ENCODE measurements around the gene CNIH2.
A peak's percentile ranks its signal among the peaks of the same experiment; 100 is the strongest.
"Not testable (repeated sequence)": the region's sequence is repeated elsewhere in the genome, so short reads cannot be mapped to it uniquely, and the experiment has no call there.

CNIH2 gene

DNA sequence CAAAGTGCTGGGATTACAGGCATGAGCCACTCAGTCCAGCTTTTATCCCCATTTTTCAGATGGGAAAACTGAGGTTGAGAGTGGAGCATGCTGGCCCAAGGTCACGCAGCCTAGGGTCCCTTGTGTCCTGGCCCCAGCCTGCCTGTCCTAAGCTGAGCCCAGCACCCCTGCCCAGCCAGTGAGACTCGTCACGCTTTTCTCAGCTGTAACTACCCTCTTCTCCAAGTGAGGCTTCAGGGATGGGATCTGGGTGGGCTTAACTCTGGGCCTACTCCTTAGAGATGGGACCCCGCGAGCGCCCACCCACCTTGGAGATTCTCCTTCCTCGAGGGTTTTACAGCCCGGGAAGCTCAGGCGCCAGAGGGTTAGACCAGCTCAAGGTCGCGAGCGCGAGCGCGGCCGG lies 13.3 kb downstream of the CNIH2 start:
- DNase-seq (ENCODE audit: low read depth), result no peak

DNA sequence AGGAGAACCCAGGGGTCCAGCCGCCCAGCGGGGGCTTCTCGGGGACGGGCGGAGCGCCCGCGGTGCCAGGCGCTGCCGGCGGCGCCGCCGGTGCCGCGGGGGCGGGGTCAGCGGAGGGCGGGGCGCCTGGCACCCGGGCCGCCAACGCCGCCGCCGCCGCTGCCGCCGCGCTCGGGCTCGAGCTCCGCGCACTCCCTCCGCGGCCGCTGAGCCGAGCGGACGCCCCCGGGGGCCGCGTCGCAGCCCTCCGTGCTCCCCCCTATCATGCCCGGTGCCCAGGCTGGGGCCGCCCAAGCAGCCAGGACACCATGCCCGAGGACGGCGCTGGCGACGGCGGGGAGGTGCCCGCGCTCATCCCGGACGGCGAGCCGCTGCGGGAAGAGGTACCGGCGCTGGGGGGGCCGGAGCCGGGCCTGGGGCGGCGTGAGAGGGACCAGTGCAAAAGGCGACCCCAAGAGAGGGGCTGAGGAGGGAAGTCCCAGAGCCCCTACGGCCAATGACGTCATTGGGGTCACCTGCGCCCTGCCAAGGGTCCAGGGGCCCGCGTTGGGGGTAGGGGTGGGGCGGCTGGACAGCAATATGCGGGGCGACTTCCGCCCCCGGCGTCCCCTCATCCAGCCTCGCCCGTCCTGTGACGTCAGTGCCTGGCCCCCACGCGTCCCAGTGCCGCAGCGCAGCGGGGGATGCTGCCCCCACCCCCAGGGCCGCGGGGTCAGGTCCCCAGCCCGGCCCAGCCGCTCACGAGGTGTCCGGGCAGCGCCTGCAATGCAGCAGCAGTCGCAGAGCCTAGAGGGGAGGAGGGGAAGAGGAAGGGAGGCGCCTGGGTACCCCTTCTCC lies 13.9 kb downstream of the CNIH2 start, which contains the start of gene TMEM151A:
Gene TMEM151A, plus strand, starts transcription at position 189 of the 837 bp plus-strand sequence. Its CDS starts 120 bp downstream, at position 309.
- DNase-seq (ENCODE audit: low read depth), result no peak

DNA sequence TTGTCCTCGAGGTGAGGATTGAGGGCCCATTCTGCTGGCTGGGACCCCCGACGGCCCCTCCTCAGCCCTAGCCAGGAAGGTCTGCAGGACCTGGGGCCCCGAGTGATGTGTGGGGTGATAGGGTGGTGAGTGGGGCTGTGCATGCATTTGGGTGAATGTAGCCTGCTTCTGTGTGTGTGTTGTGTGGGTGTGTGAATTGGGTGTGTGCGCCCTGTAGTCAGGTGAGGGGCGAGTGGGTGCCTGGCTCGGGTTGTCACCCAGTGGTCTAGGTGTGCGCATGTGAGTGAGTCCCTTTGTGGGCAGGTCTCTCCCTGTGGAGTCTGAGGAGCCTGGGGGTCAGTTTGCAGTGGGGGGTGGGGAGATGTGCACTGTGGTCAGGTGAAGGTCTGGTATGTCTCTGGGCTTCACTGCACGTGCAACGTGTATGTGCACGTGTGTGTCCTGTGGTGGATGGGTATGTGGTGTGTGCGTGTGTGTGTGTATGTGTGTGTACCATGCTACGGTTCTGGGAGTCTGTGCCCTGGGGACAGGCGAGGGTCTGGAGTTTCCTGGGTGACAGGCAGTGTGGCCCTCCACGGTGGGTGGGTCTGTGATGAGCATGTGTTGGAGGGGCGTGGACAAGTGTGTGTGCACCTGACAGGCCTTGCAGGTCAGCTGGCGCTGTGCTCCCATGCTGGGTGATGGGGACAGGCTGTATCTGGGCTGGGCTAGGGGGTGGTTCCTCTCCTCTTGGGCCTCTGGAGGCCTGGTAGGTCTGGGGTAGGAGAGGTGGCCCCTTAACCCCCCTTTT lies 14.8 kb downstream of the CNIH2 start:
- no peak for DNase-seq (ENCODE audit: low read depth)

DNA sequence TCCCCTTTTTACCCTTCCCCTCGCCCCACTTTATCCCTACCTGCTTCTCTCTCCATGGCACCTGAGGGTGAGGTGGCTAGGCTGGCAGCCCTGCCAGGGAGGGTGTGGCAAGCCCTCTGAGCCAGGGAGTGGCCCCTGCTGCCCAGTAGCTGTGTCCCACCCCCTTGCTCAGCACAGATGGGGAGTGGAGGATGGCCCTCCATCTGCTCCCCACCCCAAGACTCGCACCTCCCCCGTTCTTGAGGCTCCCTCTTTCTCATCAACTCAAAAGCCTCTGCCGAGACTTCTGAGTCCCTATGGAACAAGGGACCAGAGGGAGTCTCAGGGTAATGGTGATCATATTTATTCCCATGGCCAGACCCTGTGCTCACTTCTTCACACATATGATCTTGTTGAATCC lies 15.4 kb downstream of the CNIH2 start:
- no peak for DNase-seq (ENCODE audit: low read depth)

DNA sequence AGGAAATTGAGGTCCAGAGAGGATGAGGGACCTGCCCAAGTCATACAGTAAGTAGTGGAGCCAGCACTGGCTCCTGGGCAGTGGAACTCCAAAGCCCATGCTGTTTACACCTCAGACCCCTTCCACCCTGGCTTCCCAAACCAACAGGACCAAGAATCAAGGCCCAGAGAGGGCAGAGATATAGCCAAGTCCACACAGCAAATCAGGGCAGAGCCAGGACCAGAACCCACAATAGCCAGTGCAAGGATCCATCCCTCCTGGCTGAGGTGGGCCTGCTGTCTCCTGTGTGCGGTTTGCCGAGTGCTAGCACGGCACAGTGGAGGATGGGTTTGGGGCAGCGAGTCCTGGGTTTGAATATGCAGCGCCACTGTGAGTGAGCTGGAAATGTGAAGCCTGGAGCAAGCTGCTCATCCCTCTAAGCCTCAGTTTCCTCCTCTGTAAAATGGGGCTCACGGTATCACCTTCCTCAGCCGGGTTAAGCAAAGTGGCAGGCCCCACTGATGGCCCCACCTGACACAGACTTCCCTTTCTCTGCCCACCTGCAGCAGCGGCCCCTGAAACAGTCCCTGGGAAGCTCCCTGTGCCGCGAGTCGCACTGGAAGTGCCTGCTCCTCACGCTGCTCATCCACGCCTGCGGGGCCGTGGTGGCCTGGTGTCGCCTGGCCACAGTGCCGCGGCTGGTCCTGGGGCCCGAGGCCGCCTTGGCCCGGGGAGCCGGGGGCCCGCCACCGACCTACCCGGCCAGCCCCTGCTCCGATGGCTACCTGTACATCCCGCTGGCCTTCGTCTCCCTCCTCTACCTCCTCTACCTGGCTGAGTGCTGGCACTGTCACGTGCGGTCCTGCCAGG lies 16.0 kb downstream of the CNIH2 start:
- DNase-seq (ENCODE audit: low read depth), result no peak

DNA sequence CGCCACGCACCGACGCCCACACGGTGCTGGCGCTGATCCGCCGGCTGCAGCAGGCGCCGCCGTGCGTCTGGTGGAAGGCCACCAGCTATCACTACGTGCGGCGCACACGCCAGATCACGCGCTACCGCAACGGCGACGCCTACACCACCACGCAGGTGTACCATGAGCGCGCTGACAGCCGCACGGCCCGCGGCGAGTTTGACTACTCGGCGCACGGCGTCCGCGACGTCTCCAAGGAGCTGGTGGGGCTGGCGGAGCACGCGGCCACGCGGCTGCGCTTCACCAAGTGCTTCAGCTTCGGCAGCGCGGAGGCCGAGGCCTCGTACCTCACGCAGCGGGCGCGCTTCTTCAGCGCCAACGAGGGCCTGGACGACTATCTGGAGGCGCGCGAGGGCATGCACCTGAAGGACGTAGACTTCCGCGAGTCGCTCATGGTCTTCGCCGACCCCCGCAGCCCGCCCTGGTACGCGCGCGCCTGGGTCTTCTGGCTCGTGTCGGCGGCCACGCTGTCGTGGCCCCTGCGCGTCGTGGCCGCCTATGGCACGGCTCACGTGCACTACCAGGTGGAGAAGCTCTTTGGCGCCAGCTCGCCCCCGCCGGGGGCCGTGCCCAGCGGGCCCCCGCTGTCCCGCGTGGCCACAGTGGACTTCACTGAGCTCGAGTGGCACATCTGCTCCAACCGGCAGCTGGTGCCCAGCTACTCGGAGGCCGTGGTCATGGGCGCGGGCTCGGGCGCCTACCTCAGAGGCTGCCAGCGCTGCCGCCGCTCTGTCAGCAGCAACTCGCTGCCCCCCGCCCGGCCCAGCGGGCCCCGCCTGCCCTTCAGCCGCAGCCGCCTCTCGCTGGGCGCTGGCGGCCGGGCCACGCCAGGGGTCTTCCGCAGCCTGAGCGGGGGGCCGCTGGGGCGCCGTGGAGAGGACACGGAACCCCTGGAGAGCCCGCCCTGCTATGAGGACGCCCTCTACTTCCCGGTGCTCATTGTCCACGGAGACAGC lies 16.9 kb downstream of the CNIH2 start:
- DNase-seq (ENCODE audit: low read depth), result no peak

DNA sequence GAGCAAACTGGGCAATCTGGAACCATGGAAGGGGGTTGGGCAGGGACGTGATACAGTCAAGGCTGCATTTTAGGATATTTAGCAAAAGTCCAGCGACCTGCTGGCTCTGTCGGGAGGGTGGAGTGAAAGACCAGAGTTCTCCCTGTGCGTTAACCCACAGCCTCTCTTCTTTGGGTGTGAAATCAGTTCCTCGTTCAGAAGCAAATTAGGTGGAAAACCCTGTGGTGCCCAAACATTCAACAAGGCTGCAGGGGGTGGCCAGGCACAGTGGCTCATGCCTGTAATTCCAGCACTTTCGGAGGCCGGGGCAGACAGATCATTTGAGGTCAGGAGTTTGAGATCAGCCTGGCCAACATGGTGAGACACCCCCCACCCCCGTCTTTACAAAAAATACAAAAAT lies 19.6 kb downstream of the CNIH2 start:
- no peak for DNase-seq (ENCODE audit: low read depth)

DNA sequence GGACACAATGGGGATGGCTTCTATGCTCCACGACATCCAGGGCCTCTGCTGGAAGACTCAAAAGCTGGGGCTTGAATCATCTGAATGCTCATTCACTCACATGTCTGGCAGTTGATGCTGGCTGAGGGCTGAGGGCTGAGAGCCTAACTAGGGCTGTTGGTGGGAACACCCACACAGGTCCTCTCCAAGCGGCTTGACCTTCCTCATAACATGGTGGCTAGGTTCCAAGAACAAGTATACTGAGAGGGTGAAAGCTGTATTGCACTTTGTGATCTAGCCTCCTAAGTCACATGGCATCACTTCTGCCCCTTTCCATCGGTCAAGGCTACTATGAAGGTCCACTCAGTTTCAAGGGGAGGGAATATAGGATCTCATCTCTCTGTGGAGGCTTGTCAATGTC lies 21.2 kb downstream of the CNIH2 start:
- no peak for DNase-seq (ENCODE audit: low read depth)

DNA sequence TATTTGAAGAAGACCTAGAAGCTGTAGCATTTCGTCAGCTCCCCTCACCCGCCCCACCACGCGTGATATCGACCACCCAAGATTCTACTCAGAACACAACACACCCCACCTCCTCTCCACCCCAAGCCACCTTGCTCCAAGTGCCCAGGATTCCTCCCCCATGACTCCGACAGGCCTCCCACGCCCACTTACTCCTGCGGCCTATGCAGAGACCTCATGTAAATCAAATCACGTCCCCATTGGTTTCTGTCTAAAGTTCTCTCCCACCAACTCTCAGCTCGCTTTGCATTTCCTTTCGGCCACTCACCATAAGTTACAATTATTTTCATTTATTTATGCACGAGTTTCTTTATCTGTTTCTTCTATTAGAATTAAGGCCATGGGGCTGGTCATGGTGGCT lies 24.7 kb downstream of the CNIH2 start:
- DNase-seq (ENCODE audit: low read depth), result no peak

DNA sequence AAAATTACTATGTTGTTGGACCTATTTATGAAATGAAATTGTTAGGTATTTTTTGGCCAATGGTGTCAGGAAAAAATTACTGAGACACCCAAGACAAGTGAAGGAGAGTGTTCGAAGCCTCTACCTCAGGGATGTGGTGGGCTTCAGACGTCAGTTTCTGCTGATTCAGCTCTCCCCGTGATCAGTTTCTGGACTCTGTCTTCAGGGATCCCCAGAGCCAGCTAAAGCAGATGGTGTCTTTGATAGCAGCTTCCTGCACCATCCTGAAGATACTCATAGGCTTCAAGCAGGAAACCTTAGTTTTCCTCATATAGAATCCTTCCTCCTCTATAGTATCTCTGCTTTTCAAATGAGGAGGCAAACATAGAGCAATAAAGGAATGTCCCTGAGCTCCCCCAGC lies 31.5 kb downstream of the CNIH2 start:
- no peak for DNase-seq (ENCODE audit: low read depth)

DNA sequence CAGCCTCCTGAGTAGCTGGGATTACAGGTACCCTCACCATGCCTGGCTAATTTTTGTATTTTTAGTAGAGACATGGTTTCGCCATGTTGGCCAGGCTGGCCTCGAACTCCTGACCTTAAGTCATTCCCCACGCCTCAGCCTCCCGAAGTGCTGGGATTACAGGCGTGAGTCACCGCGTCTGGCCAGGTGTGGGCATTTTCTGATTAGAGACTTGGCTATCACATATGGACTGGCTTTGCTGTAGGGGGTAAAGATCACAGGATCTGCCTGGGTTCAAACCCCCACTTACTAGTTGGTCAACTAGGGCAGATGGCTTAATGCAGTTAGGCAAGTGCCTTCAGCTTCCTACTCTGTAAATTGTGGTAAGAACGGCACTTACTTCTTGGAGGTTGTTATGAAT lies 32.3 kb downstream of the CNIH2 start:
- no peak for DNase-seq (ENCODE audit: low read depth)

DNA sequence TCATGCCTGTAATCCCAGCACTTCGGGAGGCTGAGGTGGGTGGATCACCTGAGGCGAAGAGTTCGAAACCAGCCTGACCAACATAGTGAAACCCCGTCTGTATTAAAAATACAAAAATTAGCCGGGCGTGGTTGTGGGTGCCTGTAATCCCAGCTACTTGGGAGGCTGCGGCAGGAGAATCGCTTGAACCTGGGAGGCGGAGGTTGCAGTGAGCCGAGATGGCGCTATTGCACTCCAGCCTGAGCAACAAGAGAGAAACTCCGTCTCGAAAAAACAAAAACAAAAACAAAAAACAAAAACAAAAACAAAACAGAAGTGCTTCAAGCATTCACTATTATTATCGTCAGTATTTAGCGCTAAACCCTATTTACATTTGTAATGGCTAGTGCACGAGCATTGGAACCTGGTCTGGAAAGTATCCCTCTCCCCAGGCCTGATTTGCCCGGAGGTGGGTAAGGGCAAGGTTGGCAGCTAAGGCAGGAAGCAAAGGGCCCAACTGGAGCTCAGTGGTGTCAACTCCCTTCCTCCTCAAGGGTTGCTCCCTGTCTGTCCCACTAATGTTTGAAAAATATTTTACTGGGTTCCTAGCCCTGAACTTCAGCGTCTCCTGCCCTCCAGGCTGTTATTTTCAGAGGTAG lies 32.9 kb downstream of the CNIH2 start:
- not testable (repeated sequence) for DNase-seq (ENCODE audit: low read depth)

DNA sequence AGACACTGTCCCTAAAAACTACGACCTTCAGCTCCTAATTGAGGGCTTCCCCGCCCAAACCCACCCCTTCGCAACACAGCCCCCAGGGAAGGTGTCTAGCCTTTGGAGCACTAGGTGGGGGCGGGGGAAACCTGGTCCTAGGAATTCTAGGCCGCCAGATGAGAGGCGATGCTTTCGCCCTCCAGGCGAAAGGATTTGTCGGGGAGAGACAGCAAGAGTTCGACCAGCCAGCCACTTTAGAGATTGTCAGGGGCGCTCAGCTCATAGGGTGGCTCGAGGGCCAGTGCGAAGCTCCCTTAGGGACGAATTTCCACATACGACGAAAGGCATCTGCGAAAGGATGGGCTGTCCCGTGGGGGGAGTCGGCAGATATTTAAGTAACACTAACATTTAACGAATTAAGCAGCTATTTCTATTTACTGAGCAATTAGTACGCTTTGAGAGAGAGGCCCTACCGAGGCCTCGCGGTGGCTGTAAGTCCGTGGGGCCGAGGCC lies 33.5 kb downstream of the CNIH2 start:
- DNase-seq (ENCODE audit: low read depth), result no peak

DNA sequence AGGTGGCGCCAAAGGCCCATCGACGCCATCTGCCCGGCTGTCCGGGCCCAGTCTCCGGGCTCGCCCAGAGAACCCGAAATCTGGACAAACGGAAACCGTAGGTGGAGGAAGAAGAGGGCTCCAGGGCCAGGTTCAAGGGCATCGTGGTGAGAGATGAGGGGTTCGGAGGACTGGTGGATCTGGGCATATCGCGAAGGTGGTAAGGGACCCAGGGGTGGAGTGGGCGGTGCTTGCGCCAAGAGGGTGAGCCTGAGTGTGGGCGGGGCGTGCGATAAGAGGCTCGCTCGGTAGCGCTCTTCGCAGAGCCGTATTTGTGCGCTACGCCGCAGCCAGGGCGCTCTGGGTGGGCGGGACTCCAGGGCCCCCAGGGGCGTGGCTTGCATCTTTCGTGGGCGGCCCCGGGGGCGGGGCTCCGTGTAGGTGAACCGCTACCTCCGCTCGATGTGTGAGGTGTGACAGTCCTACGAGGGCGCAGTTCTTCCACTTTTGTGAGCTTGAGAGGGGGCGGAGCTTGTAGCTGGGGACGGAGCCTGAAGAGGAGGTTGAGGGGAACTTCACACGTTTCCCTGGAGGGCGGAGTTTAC lies 34.1 kb downstream of the CNIH2 start:
- DNase-seq (ENCODE audit: low read depth), result no peak

DNA sequence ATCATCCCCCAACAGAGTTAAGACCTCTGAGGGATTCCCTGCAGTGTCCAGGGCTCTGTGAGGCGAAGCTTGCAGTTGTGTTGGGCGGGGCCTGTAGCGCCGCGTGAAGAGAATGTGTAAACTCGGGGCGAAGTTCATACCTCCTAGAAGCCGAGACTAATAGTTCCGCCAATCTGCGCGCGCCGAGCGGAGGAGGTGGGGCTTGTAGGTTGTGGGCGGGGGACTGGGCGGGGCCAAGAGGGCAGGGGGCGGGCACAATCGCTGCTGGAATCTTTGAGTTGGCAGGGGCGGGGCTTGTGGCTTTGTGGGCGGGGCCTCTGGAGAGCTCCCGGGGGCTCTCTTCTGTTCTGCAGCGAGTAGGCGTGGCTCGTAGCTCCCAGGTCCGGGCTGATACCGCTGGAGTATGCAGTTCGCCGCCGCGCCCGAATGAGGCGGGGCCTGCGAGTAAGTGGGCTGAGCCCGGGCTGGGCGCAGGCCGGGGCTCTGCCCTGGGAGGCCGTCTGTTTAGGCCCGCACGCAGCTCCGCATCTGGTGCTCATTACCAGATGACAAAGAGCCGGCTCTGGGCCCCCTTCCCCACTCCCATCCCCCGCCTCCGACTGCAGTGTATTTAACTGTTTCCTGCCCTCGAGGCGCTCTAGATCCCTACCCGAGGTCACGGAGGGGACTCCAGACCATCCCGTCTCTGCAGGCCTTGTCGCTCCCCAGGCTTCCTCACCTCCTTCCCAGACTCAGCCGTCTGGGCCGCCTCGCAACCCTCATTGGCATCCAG lies 34.8 kb downstream of the CNIH2 start:
- DNase-seq (ENCODE audit: low read depth), result peak; percentile 93

DNA sequence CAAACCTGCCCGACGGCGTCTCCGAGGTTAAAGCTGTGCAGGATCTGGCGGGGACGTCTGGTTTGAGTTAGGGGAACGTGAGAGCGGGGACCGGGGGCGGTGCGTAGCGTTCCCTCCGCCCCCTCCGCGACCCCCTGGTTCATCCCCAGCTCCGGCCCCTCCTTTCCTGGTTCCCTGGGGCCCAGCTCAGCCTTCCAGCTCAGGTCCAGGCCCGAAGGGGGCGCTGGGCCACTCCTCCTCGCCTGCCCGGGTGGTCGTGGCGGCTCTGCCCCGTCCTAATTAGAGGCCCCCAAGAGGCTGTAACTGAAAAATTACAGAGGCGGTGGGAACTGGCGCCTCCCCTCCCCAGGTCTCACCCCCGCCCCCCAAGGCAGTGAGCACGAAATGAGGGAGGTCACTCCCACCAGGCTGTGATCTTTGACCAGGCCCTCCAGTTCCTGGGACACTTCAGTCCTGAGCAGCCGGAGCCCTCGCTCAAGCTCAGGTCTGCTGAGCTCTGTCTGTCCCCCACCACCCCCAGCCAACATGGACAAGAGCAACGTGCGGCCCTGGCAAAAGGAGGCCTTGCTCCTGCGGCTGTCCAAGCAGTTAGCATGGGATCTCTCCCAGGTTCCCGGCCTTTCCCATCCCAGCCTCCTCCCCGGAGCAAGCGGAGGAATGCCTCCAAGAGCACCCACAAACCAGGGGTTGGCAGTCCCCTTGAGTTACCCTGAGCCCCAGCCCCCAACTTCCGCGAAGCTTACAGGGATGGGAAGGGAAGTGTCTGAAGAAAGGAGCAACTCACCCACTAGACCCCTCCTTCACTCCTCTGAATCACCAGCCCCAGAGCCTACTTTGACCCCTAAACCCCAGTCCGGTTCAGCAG lies 35.6 kb downstream of the CNIH2 start:
- DNase-seq (ENCODE audit: low read depth), result no peak

DNA sequence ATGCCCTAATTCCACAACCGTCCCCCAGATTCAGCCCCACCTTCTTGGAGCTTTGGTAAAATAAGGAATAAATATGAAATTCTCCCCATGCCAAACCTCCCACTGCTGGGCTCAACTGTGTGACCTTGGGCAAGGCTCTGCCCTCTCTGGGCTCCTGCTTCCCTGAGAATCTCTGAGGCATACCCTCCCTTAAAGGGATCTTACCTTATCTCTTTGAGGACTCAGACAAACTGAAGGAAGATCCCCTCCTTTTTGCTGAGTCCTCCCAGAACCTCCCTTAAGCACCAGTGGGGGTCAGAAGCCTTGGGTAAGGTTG lies 36.2 kb downstream of the CNIH2 start:
- no peak for DNase-seq (ENCODE audit: low read depth)
